ENCODE data around the gene GTF2H1.

Gene GTF2H1

DNA sequence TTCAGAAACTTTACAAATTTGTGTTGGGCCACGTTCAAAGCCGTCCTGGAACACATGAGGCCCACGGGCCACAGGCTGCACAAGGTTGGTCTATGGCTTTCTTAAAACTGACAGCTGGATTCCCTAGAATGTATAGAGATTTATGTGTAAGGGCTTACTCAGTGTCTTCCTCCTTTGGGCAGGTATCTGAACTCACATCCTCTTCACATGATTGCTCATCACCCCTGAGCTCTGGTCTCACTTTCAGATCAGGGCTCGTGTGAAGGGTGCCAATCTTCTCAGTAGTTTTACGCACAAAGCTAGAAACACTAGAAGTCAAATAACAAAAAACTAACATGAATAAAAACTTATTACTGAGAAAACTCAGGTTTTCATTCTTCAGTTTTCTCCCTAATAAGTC, 27.5 kb upstream of the GTF2H1 start:
- DNase-seq (ENCODE audit: low read depth): no peak
- no peak overlapping the region for H3K4me3 ChIP-seq (ENCODE audit: low read length)
- TF ChIP-seq, protein P1, sequence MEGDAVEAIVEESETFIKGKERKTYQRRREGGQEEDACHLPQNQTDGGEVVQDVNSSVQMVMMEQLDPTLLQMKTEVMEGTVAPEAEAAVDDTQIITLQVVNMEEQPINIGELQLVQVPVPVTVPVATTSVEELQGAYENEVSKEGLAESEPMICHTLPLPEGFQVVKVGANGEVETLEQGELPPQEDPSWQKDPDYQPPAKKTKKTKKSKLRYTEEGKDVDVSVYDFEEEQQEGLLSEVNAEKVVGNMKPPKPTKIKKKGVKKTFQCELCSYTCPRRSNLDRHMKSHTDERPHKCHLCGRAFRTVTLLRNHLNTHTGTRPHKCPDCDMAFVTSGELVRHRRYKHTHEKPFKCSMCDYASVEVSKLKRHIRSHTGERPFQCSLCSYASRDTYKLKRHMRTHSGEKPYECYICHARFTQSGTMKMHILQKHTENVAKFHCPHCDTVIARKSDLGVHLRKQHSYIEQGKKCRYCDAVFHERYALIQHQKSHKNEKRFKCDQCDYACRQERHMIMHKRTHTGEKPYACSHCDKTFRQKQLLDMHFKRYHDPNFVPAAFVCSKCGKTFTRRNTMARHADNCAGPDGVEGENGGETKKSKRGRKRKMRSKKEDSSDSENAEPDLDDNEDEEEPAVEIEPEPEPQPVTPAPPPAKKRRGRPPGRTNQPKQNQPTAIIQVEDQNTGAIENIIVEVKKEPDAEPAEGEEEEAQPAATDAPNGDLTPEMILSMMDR (IDR thresholded peaks at IDR 0.05; ENCODE audit: insufficient read depth, low read depth, low read length, missing control alignments): no peak

DNA sequence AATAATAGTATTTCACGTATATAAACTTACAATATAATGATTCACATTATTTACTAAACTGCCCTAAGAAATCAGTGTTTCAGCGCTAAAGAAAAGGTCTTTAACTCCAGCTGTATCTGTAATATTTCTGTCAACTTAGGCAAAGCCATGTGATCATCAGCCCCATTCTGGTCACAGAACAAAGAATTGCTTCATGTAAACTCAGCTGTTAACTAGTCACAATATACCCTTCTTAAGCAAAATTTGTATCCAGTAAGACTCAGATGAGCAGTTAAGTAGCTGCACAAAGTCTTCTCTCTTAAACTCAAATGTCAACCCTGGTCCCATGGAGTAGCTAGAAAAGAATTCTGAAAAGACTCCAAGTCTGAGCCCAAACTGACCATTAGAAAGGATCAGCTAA, 27.1 kb upstream of the GTF2H1 start:
- TF ChIP-seq, protein P1 (IDR thresholded peaks at IDR 0.05; ENCODE audit: insufficient read depth, low read depth, low read length, missing control alignments): no peak
- DNase-seq (ENCODE audit: low read depth): no peak
- H3K4me3 ChIP-seq (ENCODE audit: low read length): no peak overlapping the region

DNA sequence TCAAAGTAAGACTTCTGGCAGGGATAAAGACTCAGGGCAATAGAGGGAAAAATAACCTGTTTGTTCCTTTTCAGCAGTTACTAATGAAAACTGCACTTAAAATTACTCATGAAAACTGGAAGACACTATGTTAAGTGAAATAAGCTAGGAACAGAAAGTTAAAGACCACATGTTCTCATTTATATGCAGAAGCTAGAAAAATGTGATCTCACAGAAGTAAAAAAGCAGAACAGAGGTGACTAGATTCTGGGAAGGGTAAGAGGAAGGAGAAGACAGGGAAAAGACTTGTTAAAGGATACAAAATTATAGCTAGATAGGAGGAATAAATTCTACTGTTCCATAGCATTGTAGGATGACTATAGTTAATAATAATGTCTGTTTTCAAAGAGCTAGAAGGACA, 22.6 kb upstream of the GTF2H1 start:
- DNase-seq (ENCODE audit: low read depth): no peak
- TF ChIP-seq, protein P1 (IDR thresholded peaks at IDR 0.05; ENCODE audit: insufficient read depth, low read depth, low read length, missing control alignments): no peak
- H3K4me3 ChIP-seq (ENCODE audit: low read length): no peak overlapping the region

DNA sequence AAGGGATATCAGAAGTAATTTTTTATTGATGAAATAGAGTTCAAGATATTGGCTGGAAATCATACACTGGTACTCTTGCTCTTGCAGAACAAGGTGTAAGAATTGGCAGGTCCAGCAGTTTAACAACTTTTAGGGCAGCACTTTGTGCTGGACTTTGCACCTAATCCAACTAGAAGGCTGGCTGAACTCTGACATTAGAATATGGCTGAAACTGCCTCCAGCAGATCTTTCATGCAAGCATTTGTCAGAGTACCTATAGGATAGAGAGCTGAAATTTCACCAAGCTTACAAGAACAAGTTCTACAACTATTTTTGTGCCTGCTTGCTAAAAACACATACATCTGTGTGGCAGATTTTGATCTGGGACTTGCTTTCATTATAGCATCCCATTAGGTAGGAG, 17.6 kb upstream of the GTF2H1 start:
- no peak for DNase-seq (ENCODE audit: low read depth)
- no peak overlapping the region for H3K4me3 ChIP-seq (ENCODE audit: low read length)
- TF ChIP-seq, protein P1 (IDR thresholded peaks at IDR 0.05; ENCODE audit: insufficient read depth, low read depth, low read length, missing control alignments): no peak

DNA sequence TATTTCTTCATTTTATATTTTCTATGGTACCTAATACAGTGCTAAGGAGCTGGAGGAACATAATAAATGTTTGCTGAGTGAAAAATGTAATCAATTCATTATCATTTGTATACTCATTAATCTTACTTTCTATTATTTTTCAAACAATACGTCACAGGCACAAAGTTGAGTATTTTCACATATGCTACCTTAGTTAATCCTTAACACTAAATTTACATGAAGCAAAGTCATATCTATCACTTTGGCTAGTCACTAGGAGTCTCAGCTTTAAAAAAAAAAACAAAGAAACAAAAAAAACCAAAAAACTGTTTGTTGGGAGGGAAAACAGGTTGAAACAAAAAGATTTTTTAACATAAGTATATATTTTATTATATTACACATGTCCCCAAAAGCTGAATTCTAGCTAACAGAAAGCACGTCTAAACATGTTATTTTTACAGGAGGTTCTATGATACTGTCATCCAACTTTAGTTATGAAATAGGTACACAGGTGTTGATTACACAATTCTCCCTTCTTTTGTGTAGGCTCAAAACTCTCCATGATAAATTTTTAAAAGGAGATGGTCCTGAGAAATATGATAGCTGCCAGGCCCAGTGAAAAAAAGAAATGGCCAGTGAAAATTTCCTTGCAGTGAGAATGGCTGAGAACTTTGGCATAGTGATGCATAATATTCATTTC, 14.8 kb upstream of the GTF2H1 start:
- no peak overlapping the region for H3K4me3 ChIP-seq (ENCODE audit: low read length)
- TF ChIP-seq, protein P1 (IDR thresholded peaks at IDR 0.05; ENCODE audit: insufficient read depth, low read depth, low read length, missing control alignments): no peak
- peak; percentile 83 for DNase-seq (ENCODE audit: low read depth)

DNA sequence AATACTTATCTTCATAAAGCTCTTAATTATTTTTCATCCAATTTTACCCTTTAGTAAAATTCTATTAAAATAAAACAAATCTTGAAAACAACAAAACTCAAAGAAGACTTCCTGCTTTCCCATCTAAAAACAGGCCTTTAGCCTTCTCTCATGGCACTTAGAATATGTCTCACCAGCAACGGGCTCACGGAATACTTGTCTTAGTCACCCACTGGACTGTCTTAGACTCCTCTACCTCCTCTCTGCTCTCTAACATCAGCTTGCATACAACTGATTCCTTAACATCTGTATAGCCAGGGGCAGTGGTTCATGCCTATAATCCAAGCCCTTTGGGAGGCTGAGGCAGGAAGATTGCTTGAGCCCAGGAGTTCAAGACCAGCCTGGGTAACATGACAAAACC, 14.1 kb upstream of the GTF2H1 start:
- TF ChIP-seq, protein P1 (IDR thresholded peaks at IDR 0.05; ENCODE audit: insufficient read depth, low read depth, low read length, missing control alignments): no peak

DNA sequence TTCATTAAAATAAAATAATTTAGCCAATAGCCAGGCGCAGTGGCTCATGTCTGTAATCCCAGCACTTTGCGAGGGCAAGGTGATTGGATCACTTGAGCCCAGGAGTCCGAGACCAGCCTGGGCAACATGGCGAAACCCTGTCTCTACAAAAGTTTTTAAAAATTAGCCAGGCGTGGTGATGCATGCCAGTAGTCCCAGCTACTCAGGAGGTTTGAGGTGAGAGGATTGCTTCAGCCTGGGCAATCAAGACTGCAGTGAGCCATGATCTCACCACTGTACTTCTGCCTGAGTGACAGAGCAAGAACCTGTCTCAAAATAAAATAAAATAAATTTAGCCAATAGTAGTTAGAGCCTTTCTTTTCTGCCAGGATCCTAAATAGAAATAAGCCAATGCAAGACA, 12.7 kb upstream of the GTF2H1 start:
- TF ChIP-seq, protein P1 (IDR thresholded peaks at IDR 0.05; ENCODE audit: insufficient read depth, low read depth, low read length, missing control alignments): no peak
- DNase-seq (ENCODE audit: low read depth): peak; percentile 67
- H3K4me3 ChIP-seq (ENCODE audit: low read length): no peak overlapping the region

More for the DNA sequence above, 14.1 kb upstream of the GTF2H1 start:
- DNase-seq (ENCODE audit: low read depth): peak; percentile 49
- no peak overlapping the region for H3K4me3 ChIP-seq (ENCODE audit: low read length)

Data from epithelial cell of esophagus (primary cell).